DND-41 (cell line): Measurements from ENCODE around the gene PGRMC2.

Source experiments
- EZH2 ChIP-seq: IDR thresholded peaks from 3 replicates; pipeline ENCODE4 v1.6.1; 2012; ENCODE audit warnings: borderline replicate concordance, low read depth, mild to moderate bottlenecking, moderate library complexity, low read length, inconsistent platforms; ENCODE audit not compliant: severe bottlenecking
- TF ChIP-seq, protein P1 (sequence below): IDR thresholded peaks from 2 replicates; pipeline ENCODE4 v1.5.1; 2012; ENCODE audit warnings: borderline replicate concordance, low read length, moderate library complexity, mild to moderate bottlenecking; ENCODE audit not compliant: poor library complexity, severe bottlenecking; ENCODE audit errors: extremely low read depth

DNA sequence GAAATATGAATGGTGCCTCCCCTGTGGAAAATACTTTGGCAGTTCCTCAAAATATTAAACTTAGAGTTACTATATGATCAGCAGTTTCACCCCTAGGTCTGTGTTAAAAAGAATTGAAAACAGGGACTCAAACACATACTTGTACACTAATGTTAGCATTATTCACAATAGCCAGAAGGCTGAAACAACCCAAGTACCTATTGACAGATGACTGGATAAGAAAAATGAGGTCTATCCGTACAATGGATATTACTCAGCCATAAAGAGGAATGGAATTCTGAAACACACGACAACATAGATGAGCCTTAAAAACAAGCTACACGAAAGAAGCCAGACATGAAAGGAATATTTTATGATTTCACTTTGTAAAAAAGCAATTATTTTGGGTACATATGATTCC is 54.9 kb downstream of the PGRMC2 start:
- TF ChIP-seq EZH2: no peak
- TF ChIP-seq, protein P1, sequence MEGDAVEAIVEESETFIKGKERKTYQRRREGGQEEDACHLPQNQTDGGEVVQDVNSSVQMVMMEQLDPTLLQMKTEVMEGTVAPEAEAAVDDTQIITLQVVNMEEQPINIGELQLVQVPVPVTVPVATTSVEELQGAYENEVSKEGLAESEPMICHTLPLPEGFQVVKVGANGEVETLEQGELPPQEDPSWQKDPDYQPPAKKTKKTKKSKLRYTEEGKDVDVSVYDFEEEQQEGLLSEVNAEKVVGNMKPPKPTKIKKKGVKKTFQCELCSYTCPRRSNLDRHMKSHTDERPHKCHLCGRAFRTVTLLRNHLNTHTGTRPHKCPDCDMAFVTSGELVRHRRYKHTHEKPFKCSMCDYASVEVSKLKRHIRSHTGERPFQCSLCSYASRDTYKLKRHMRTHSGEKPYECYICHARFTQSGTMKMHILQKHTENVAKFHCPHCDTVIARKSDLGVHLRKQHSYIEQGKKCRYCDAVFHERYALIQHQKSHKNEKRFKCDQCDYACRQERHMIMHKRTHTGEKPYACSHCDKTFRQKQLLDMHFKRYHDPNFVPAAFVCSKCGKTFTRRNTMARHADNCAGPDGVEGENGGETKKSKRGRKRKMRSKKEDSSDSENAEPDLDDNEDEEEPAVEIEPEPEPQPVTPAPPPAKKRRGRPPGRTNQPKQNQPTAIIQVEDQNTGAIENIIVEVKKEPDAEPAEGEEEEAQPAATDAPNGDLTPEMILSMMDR: no peak
